Cardiac septum (tissue), 1 donor: ENCODE data around the gene ANTXR2. TPM values are rescaled to one million over a fixed set of nuclear protein-coding genes. Genes with fewer than 3 reads are reported as not detected.

Experiments used
- DNase-seq: peaks from one replicate; pipeline ENCODE4 v3.0.0-alpha.2; 2020; ENCODE audit warnings: low spot score
- intact Hi-C: fragments of 100-400 bp; cut with DNase I; formaldehyde crosslinking; loops from one replicate; pipeline ENCODE4 v1.14.0; 2022
- total RNA-seq: library from RNA; stranded (reverse); fragmentation: NEBNext Ultra II Directional; extraction: Animal tissue kit (Norgen Biotek cat#: 25700); gene quantifications from one replicate; pipeline ENCODE4 v1.2.1, GENCODE V29; 2021
- donor health status: DM: no; HTN: no; CAD: no.

ANTXR2 gene
- total RNA-seq, 1 donor from 2014 or later: 54.6 TPM

GRCh38 chr4:79958466-79959264 lies 114.4 kb downstream of the ANTXR2 start:
- intact Hi-C loops: no loop called here
- DNase-seq: no peak

DNA sequence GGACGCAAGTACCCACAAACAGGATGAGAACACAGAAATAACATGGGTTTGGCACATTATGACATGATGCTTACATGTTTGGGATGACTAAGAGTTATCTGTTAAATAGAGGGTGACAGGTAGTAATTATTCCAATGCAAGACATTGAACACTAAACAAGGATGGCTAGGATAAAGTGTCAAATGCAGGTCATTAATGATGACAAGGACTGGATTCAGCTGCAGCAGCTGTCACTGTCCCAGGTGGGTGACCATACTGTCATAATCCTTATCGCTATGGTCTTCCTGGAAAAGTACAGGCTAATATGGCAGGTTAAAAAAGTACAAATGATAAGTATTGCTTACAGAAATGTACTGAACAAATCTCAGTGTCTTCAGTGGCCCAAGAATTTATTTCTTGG lies 123.9 kb downstream of the ANTXR2 start:
- no peak for DNase-seq
- intact Hi-C loops: no loop called here

DNA sequence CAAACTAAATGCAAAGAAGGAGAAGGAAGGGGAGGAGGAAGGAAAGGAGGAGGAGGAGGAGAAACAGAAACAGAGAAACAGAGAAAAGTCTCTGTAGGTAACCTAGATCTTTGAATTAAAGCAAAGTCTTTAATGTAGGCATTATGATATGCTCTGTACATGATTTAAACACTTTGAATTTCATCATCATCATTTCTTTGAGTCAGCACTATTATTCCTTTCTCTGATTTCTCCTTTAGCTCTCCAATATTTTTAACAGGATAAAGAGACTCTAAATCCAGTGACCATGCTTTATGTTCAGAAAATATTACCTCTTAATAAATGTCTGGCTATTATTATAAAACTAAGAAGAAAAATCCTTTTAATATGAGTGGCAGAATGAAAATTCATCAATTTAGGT lies 124.3 kb downstream of the ANTXR2 start:
- DNase-seq: no peak
- intact Hi-C loops: no loop called here

DNA sequence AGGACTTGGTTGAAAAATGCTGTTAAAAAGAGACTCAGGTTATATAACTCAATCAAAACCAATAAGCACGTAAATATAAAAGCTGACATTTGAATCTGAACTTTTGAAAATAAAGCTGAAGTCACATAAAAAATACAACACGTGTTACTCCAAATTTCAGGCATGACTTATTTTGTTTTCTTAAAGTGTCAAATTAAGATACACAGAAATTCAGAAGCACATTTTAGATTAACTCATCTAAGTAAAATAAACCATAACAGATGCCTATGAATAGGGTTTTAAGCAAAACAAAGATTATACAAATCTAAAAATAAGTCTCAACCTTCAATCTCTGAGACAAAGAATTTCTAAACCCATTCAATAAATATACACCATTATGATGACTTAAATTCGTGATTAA lies 124.8 kb downstream of the ANTXR2 start:
- intact Hi-C loops: no loop called here
- no peak for DNase-seq

GRCh38 chr4:79947386-79947785 lies 125.6 kb downstream of the ANTXR2 start:
- DNase-seq: no peak
- intact Hi-C loops: no loop called here

DNA sequence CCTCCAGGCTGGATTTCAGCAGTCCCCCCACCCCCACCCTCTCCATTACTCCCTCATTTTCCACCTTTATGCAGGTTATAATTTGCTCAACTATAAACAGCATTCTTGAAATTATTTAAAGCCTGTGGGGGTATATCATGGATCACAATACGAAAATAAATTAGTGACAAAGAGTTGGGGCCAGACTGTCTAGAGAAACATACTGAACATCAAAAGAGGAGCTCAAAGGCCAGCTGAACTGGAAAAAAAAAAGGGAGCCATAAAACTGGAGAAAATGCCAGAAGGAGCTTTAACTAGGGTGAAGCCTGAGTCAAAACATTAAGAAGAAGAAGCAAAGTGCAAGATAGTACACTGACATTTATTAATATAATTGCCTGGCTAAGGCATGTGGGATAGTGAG lies 137.8 kb downstream of the ANTXR2 start:
- intact Hi-C loops: no loop called here
- no peak for DNase-seq

DNA sequence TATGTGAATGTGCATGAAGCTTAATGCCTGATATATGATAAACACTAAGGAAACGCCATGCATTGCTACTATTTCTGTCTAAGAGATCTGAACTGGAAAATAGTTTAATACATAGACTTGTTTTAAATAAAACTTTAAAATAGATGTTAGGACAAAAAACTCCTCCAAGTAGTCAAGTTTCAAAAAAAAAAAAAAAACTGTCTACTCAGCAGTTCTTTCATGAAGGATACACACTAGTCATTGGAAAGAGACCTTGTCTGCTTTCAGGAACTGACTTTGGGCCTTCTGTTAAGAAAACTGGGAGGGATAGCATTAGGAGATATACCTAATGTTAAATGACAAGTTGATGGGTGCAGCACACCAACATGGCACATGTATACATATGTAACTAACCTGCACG lies 138.4 kb downstream of the ANTXR2 start:
- intact Hi-C loops: no loop called here
- DNase-seq: no peak

- intact Hi-C loops: no loop called here
- no peak for DNase-seq
These were observed 145.1 kb downstream of the ANTXR2 start for GRCh38 chr4:79927931-79928330.

- intact Hi-C loops: no loop called here
- DNase-seq: no peak
These were observed 149.7 kb downstream of the ANTXR2 start for GRCh38 chr4:79923281-79923680.

GRCh38 chr4:79922011-79922410 lies 151.0 kb downstream of the ANTXR2 start:
- intact Hi-C loops: no loop called here

DNA sequence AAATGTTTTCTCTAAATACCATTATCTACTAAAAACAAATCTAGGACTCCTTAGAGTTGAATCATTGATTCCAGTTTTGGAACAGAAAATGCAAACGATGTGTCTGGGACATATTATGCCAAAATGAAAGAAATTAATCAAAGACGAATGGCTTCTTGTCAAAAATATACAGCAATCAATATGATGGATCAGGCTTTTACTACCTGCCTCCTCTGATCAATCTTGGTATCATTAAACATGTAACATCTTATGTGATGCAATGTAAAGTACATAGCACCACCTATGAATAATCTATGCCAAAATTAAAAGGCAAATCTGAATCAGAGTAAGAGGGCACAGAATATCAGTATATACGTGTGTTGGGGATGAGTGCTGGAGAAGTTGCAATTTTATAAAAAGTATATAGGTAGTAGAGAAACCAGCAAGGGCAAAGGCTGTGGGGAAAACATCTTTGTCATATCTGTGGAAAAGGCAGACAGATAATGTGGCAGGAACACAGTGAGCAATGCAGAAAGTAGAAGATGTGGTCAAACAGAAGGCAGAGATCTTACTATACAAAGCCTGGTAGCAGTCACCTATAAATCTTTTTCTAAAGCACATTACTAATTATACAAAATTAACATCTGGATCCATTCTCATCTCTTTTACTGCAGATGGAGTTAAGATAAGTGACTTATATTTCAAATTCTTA lies 152.7 kb downstream of the ANTXR2 start:
- DNase-seq: no peak
- intact Hi-C loops: no loop called here

More at GRCh38 chr4:79922011-79922410, 151.0 kb downstream of the ANTXR2 start:
- no peak for DNase-seq

GRCh38 chr4:79918292-79918691 lies 154.7 kb downstream of the ANTXR2 start:
- intact Hi-C loops: loop anchor here (5.0 to 10.0 kb wide), 2 partner anchors 154 to 287 kb away; partner anchors contain the start of gene ANTXR2
- no peak for DNase-seq

- intact Hi-C loops: loop anchor here (5.0 to 10.0 kb wide), 2 partner anchors 155 to 288 kb away; partner anchors contain the start of gene ANTXR2
- DNase-seq: no peak
These were observed 155.8 kb downstream of the ANTXR2 start for GRCh38 chr4:79917246-79917645.

DNA sequence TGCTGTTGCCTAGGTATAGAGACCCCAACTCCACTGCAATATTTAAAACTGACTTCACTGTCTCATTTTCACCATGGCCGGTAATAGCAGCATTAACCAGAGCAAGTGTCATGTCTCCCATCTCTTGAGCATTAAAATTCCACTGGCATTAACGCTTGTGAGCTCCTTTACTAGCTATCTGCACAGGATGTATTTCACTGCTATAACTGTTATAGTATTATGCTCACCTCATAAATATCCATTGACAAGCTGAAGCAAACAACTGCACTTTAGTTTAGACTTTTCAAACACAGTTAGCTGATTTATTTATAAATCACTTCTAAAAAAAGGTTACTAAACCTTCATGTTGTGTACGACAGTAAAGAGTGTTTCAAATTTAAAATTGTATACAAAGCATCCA lies 157.8 kb downstream of the ANTXR2 start:
- DNase-seq: no peak
- intact Hi-C loops: loop anchor here (5.0 to 10.0 kb wide), 2 partner anchors 157 to 290 kb away; partner anchors contain the start of gene ANTXR2

DNA sequence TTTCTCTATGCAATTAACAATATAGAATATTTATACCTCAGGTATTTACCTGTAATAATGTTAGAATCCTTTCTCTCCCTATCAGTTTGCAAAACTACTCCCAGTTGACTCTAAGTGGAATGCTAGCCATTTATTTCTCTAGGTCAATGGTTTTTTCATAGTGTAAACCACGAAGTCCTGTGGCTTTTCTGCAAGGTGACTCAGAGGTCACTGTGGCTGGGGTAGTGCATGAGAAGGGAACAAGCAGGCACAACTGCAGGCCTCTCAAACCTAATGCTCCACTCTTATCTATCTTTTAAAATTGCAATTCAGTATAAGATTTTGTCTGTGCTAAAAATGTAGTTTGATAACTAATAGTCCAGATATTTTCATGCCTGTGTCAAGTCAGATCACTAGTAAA lies 159.4 kb downstream of the ANTXR2 start:
- no peak for DNase-seq
- intact Hi-C loops: loop anchor here (10.0 kb wide), 1 partner anchor 291 kb away; no protein-coding TSS in a partner anchor

GRCh38 chr4:79907001-79907400 lies 166.0 kb downstream of the ANTXR2 start:
- DNase-seq: no peak
- intact Hi-C loops: no loop called here

DNA sequence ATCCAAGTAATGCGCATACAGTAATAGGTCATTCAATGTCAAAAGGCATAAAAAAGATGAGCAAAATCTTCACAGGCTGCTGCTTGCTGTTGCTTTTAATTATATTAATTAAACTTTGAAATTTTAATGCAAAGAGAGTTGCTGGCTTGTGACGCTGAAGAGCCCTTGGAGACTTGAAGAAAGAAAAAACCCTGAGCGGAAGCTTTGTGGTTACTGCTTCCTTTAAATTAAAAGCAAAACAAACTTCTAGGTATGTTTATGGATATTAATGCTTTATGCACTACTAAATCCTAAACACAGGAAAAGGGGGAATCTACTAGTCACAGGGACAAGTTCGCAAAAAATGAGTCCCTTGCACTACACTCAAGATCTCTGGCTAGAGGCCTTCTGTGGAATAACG lies 166.7 kb downstream of the ANTXR2 start:
- intact Hi-C loops: no loop called here
- no peak for DNase-seq

GRCh38 chr4:79905212-79905611 lies 167.8 kb downstream of the ANTXR2 start:
- intact Hi-C loops: no loop called here
- DNase-seq: no peak

GRCh38 chr4:79904331-79904730 lies 168.7 kb downstream of the ANTXR2 start:
- intact Hi-C loops: no loop called here
- DNase-seq: no peak

- DNase-seq: no peak
- intact Hi-C loops: no loop called here
These were observed 172.8 kb downstream of the ANTXR2 start for GRCh38 chr4:79900182-79900581.

DNA sequence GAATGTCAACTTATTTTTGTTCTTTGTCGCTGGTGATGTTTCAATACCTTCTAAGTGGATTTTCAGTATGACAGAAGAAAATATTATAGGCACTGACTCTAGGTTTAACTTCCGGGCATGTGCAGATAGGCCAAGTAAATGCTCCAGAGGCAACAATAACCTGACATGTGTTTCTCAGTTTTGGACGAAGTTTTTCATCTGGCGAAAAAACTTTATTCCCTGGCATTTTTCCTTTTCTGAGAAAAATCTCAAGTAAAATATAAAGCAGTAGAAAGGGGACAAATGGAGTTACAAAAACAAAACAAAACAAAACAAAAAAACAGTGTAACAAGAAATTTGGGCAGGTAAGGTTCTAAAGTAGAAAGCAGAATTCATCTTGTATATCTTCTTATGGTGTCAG lies 173.5 kb downstream of the ANTXR2 start:
- DNase-seq: no peak
- intact Hi-C loops: no loop called here
